ENCODE results near the gene SEMA4F. TPM values are rescaled to one million over a fixed set of nuclear protein-coding genes. Genes with fewer than 3 reads are reported as not detected.

The SEMA4F gene
- total RNA-seq, 2 donors from 2014 or later, result 3.5 to 3.8 TPM

Other genes with a start within 250 kb of the SEMA4F start
- 1 to 10 TPM in 1 of 2 donors, under 1 TPM in 1; 0.49 to 1.7 TPM for gene C2orf81, start 232.6 kb upstream of the SEMA4F start, total RNA-seq
- gene WDR54, start 232.5 kb upstream of the SEMA4F start, total RNA-seq, result 1 to 10 TPM; 2.8 to 5.4 TPM
- gene RTKN, start 212.3 kb upstream of the SEMA4F start, total RNA-seq, result 10 to 100 TPM; 47.6 to 51.9 TPM
- gene INO80B, start 199.2 kb upstream of the SEMA4F start, total RNA-seq, result 10 to 100 TPM; 26.6 to 27.7 TPM
- gene WBP1, start 195.8 kb upstream of the SEMA4F start, total RNA-seq, result 10 to 100 TPM; 48.4 to 56.6 TPM
- gene MOGS, start 188.9 kb upstream of the SEMA4F start, total RNA-seq, result 10 to 100 TPM; 51.4 to 59.6 TPM
- 10 to 100 TPM; 63.6 to 65.0 TPM for gene MRPL53, start 181.6 kb upstream of the SEMA4F start, total RNA-seq
- 10 to 100 TPM; 22.4 to 23.9 TPM for gene CCDC142, start 171.2 kb upstream of the SEMA4F start, total RNA-seq
- 10 to 100 TPM; 23.6 to 29.7 TPM for gene TTC31, start 171.2 kb upstream of the SEMA4F start, total RNA-seq
- 1 to 10 TPM; 1.2 to 1.7 TPM for gene LBX2, start 154.6 kb upstream of the SEMA4F start, total RNA-seq
- 10 to 100 TPM; 18.4 to 20.2 TPM for gene PCGF1, start 146.6 kb upstream of the SEMA4F start, total RNA-seq
- gene TLX2, start 139.8 kb upstream of the SEMA4F start, total RNA-seq, result under 1 TPM in 1 of 2 donors, not detected in 1; 0.56 TPM
- gene DQX1, start 128.0 kb upstream of the SEMA4F start, total RNA-seq, result 10 to 100 TPM; 34.3 to 44.0 TPM
- gene AUP1, start 124.5 kb upstream of the SEMA4F start, total RNA-seq, result 100 to 1,000 TPM; 124 to 133 TPM
- gene HTRA2, start 124.3 kb upstream of the SEMA4F start, total RNA-seq, result 10 to 100 TPM; 22.3 to 23.0 TPM
- gene LOXL3, start 100.3 kb upstream of the SEMA4F start, total RNA-seq, result 1 to 10 TPM; 1.5 to 3.4 TPM
- 10 to 100 TPM; 16.1 to 21.4 TPM for gene DOK1, start 99.5 kb upstream of the SEMA4F start, total RNA-seq
- under 1 TPM in 1 of 2 donors, not detected in 1; 0.56 TPM for gene M1AP, start 5.9 kb upstream of the SEMA4F start, total RNA-seq
- 100 to 1,000 TPM; 172 to 423 TPM for gene HK2, start 179.9 kb downstream of the SEMA4F start, total RNA-seq

Data from left colon (tissue), 2 donors.